Measurements from ENCODE around the gene MEGF8.

- TF ChIP-seq GATA2 (IDR thresholded peaks at IDR 0.05; ENCODE audit: low read depth, low read length) (no peak), GATA3 (IDR thresholded peaks at IDR 0.05; ENCODE audit: low read depth, low read length) (no peak)
These were observed 86.8 kb downstream of the MEGF8 start for GRCh38 chr19:42412227-42412626.

All from SH-SY5Y (cell line).